Left ventricle myocardium inferior (tissue), 1 donor: ENCODE measurements around the gene PRRC2B. TPM values are rescaled to one million over a fixed set of nuclear protein-coding genes. Genes with fewer than 3 reads are reported as not detected.
A peak's percentile ranks its signal among the peaks of the same experiment; 100 is the strongest.

Experiments
- DNase-seq: peaks from one replicate; pipeline ENCODE4 v3.0.0-alpha.2; 2020
- H3K27ac ChIP-seq: fragments of 200-600 bp; replicated peaks from 2 replicates; pipeline ENCODE4 v1.8.0; 2021
- H3K27me3 ChIP-seq: fragments of 200-600 bp; 2 replicates; pipeline ENCODE4 v1.8.0; 2021; ENCODE audit warnings: low read depth
- H3K36me3 ChIP-seq: fragments of 200-600 bp; 2 replicates; pipeline ENCODE4 v1.8.0; 2021
- H3K4me1 ChIP-seq: fragments of 200-600 bp; 2 replicates; pipeline ENCODE4 v1.8.0; 2021
- H3K4me3 ChIP-seq: fragments of 200-600 bp; 2 replicates; pipeline ENCODE4 v1.8.0; 2021; ENCODE audit warnings: mild to moderate bottlenecking, moderate library complexity
- H3K9me3 ChIP-seq: fragments of 200-600 bp; replicated peaks from 2 replicates; pipeline ENCODE4 v1.8.0; 2021
- intact Hi-C: fragments of 100-400 bp; cut with micrococcal nuclease; formaldehyde crosslinking; loops from one replicate; pipeline ENCODE4 v1.11.0; 2022
- total RNA-seq: library from RNA; stranded (reverse); fragmentation: NEBNext Ultra II Directional; extraction: Animal tissue kit (Norgen Biotek cat#: 25700); gene quantifications from one replicate; pipeline ENCODE4 v1.2.1, GENCODE V29; 2021
- TF ChIP-seq, protein P1 (sequence below): fragments of 200-600 bp; IDR thresholded peaks from 2 replicates; pipeline ENCODE4 v1.8.0; 2021; ENCODE audit warnings: antibody characterized with exemption, mild to moderate bottlenecking, borderline replicate concordance
- donor health status: DM: no; HTN: yes; CAD: no; lungs with severe emphysema.

The PRRC2B gene
- total RNA-seq, 1 donor from 2014 or later, result 109 TPM

- Histone ChIP-seq H3K36me3 (no peaks in the 10 kb centered on the region), H3K9me3 (no peaks in the 10 kb centered on the region), H3K27ac (peak overlapping the region; percentile 59), H3K4me3 (no peak overlapping the region), H3K4me1 (peaks cover 100% of the 10 kb centered on the region), H3K27me3 (no peaks in the 10 kb centered on the region)
- intact Hi-C loops, result no loop called here
- DNase-seq, result no peak
- TF ChIP-seq, protein P1, sequence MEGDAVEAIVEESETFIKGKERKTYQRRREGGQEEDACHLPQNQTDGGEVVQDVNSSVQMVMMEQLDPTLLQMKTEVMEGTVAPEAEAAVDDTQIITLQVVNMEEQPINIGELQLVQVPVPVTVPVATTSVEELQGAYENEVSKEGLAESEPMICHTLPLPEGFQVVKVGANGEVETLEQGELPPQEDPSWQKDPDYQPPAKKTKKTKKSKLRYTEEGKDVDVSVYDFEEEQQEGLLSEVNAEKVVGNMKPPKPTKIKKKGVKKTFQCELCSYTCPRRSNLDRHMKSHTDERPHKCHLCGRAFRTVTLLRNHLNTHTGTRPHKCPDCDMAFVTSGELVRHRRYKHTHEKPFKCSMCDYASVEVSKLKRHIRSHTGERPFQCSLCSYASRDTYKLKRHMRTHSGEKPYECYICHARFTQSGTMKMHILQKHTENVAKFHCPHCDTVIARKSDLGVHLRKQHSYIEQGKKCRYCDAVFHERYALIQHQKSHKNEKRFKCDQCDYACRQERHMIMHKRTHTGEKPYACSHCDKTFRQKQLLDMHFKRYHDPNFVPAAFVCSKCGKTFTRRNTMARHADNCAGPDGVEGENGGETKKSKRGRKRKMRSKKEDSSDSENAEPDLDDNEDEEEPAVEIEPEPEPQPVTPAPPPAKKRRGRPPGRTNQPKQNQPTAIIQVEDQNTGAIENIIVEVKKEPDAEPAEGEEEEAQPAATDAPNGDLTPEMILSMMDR, result no peak
Observed at GRCh38 chr9:131419026-131419614, 25.2 kb downstream of the PRRC2B start.

- Histone ChIP-seq H3K27me3 (no peaks in the 10 kb centered on the region), H3K4me1 (peaks cover 100% of the 10 kb centered on the region), H3K4me3 (no peak overlapping the region), H3K9me3 (no peaks in the 10 kb centered on the region), H3K27ac (no peak overlapping the region), H3K36me3 (no peaks in the 10 kb centered on the region)
- no peak for DNase-seq
- TF ChIP-seq, protein P1, result no peak
- intact Hi-C loops, result no loop called here
Observed at GRCh38 chr9:131419716-131420115, 25.8 kb downstream of the PRRC2B start.

- TF ChIP-seq, protein P1, result peak; percentile 31
- H3K27me3 ChIP-seq, result no peaks in the 10 kb centered on the region
- no peaks in the 10 kb centered on the region for H3K36me3 ChIP-seq
- DNase-seq, result no peak
- intact Hi-C loops, result no loop called here
- H3K9me3 ChIP-seq, result no peaks in the 10 kb centered on the region
- no peak overlapping the region for H3K4me3 ChIP-seq
- peaks cover 90% of the 10 kb centered on the region for H3K4me1 ChIP-seq
- H3K27ac ChIP-seq, result peak overlapping the region; percentile 76
Observed at GRCh38 chr9:131420980-131421624, 27.2 kb downstream of the PRRC2B start.

GRCh38 chr9:131421691-131422090, 27.8 kb downstream of the PRRC2B start:
- Histone ChIP-seq H3K4me3 (no peak overlapping the region), H3K27ac (peak overlapping the region; percentile 76), H3K9me3 (no peaks in the 10 kb centered on the region), H3K4me1 (peaks cover 90% of the 10 kb centered on the region), H3K36me3 (no peaks in the 10 kb centered on the region), H3K27me3 (no peaks in the 10 kb centered on the region)
- TF ChIP-seq, protein P1, result no peak
- DNase-seq, result no peak
- intact Hi-C loops, result no loop called here

DNA sequence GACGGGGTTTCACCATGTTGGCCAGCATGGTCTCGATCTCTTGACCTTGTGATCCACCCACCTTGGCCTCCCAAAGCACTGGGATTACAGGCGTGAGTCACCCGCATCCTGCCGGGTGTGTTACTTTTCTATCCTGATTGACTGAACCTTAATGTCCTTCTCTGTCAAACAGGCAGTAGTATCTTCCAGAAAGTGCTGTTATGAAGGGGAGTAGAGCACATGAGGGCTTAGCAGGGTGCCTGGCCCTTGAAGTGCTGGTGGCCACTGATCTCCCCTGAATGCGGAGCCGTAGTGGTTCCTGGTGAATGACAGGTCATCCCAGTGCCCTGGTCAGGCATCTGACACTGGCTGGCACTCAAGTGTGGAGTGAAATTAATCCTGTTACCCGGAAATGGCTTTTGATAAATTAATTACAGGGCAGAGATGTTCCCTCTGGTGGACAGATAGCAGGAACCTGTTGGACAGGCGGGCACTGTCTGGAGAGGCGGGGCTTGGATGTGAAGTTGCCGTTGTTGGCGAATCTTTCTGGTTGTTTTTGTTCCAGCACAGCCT, 28.4 kb downstream of the PRRC2B start:
- intact Hi-C loops, result no loop called here
- Histone ChIP-seq H3K9me3 (no peaks in the 10 kb centered on the region), H3K4me3 (no peak overlapping the region), H3K27me3 (no peaks in the 10 kb centered on the region), H3K4me1 (peaks cover 88% of the 10 kb centered on the region), H3K27ac (peak overlapping the region; percentile 76), H3K36me3 (no peaks in the 10 kb centered on the region)
- DNase-seq, result peak; percentile 25
- TF ChIP-seq, protein P1, result peak; percentile 55
